HTR-8/SVneo (cell line): ENCODE measurements around the gene RBM15B.

Experiments
- DNase-seq: peaks from one replicate; pipeline ENCODE4 v3.0.0; 2011; ENCODE audit warnings: low spot score, mixed read lengths; ENCODE audit not compliant: insufficient read length
- FAIRE-seq: peaks from 2 replicates; lab custom pipeline; 2011; peaks lifted over from hg19 to GRCh38; lab: Jason Lieb, UNC

The RBM15B gene

GRCh38 chr3:51434746-51435327, 43.8 kb downstream of the RBM15B start:
- DNase-seq (peak; percentile 54), FAIRE-seq (no peak)

- no peak for FAIRE-seq
Measured at GRCh38 chr3:51436998-51437639, 46.0 kb downstream of the RBM15B start.

GRCh38 chr3:51441282-51442030, 50.4 kb downstream of the RBM15B start:
- FAIRE-seq (no peak), DNase-seq (no peak)

More at GRCh38 chr3:51436998-51437639, 46.0 kb downstream of the RBM15B start:
- no peak for DNase-seq

- FAIRE-seq: peak; percentile 13
- no peak for DNase-seq
Measured at GRCh38 chr3:51445544-51446280, 54.6 kb downstream of the RBM15B start.
